Right atrium auricular region (tissue), 2 donors: Measurements from ENCODE around the gene ESAM. TPM values are rescaled to one million over a fixed set of nuclear protein-coding genes. Genes with fewer than 3 reads are reported as not detected.
A peak's percentile ranks its signal among the peaks of the same experiment; 100 is the strongest.

ENCODE experiments used
- DNase-seq: peaks from one replicate; pipeline ENCODE4 v3.0.0-alpha.2; 2019; ENCODE audit warnings: low spot score
- H3K27ac ChIP-seq, 2 donors: fragments of 200-600 bp; sonication (generic); 1 replicate in 1 of 2; 2 replicates in 1 of 2; pipeline ENCODE4 v1.5.1; 2016 to 2019
- H3K27me3 ChIP-seq, 2 donors: fragments of 200-600 bp; sonication (generic); one replicate each; pipeline versions ENCODE4 v1.5.1 to v1.6.0; 2017 to 2019
- H3K36me3 ChIP-seq: fragments of 200-600 bp; sonication (generic); one replicate; pipeline ENCODE4 v1.5.1; 2016
- H3K4me1 ChIP-seq, 2 donors: fragments of 200-600 bp; sonication (generic); one replicate each; pipeline versions ENCODE4 v1.5.1 to v1.6.0; 2017 to 2019
- H3K4me3 ChIP-seq, 2 donors: fragments of 200-600 bp; sonication (generic); 1 replicate in 1 of 2; 2 replicates in 1 of 2; pipeline ENCODE4 v1.5.1; 2017 to 2019; ENCODE audit warnings: mild to moderate bottlenecking in 1 of 2, moderate library complexity in 1 of 2
- H3K9me3 ChIP-seq, 2 donors: fragments of 200-600 bp; sonication (generic); one replicate each; pipeline ENCODE4 v1.5.1; 2019
- total RNA-seq, 2 donors: library from RNA; depleted of rRNA; stranded (reverse); fragments of >200 nt; gene quantifications; one replicate each; pipeline ENCODE4 v1.1.0, GENCODE V29; 2016
- TF ChIP-seq, protein P1 (sequence below), 2 donors: fragments of 200-600 bp; sonication (generic); IDR thresholded peaks; one replicate each; pipeline ENCODE4 v1.5.1; 2019; ENCODE audit warnings: antibody characterized with exemption in 2 of 2

ESAM gene
- total RNA-seq, 2 donors from 2014 or later = 60.6 to 64.6 TPM

DNA sequence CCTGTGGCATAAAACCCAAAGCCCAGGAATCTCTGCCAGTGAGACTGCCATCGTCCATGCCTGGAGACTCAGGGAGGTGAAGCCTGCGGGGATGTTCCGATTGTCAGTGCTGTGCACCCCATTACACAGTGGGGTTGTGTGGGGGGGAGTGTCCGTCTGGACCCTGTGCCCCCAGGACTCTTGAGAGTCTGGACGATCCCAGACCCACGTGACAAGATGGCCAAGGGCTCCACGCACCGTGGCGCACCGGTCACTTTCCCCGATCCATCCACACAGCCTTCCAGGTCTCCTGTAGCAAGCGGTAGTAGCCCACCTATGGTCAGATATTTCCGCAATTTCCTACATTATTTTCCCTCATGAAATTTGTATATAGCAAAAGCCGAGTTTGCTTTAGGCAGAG, 43.3 kb downstream of the ESAM start:
- TF ChIP-seq, protein P1, sequence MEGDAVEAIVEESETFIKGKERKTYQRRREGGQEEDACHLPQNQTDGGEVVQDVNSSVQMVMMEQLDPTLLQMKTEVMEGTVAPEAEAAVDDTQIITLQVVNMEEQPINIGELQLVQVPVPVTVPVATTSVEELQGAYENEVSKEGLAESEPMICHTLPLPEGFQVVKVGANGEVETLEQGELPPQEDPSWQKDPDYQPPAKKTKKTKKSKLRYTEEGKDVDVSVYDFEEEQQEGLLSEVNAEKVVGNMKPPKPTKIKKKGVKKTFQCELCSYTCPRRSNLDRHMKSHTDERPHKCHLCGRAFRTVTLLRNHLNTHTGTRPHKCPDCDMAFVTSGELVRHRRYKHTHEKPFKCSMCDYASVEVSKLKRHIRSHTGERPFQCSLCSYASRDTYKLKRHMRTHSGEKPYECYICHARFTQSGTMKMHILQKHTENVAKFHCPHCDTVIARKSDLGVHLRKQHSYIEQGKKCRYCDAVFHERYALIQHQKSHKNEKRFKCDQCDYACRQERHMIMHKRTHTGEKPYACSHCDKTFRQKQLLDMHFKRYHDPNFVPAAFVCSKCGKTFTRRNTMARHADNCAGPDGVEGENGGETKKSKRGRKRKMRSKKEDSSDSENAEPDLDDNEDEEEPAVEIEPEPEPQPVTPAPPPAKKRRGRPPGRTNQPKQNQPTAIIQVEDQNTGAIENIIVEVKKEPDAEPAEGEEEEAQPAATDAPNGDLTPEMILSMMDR (IDR thresholded peaks at IDR 0.05) = no peak
- no peak for DNase-seq
- Histone ChIP-seq H3K27ac (no peak overlapping the region), H3K9me3 (no peaks in the 10 kb centered on the region), H3K27me3 (peaks cover 6 to 7% of the 10 kb centered on the region in 2 donors), H3K36me3 (no peaks in the 10 kb centered on the region), H3K4me3 (no peak overlapping the region), H3K4me1 (peaks cover 0 to 19% of the 10 kb centered on the region in 2 donors)

- Histone ChIP-seq H3K36me3 (no peaks in the 10 kb centered on the region), H3K4me3 (peak overlapping the region; percentile 25 to 49), H3K27ac (peak overlapping the region; percentile 1 to 44), H3K9me3 (no peaks in the 10 kb centered on the region), H3K27me3 (peaks cover 6 to 7% of the 10 kb centered on the region in 2 donors), H3K4me1 (peaks cover 0 to 19% of the 10 kb centered on the region in 2 donors)
- no peak for DNase-seq
- TF ChIP-seq, protein P1 (IDR thresholded peaks at IDR 0.05) = no peak
These were observed 44.1 kb downstream of the ESAM start for GRCh38 chr11:124717786-124718651.

GRCh38 chr11:124717421-124717785, 44.7 kb downstream of the ESAM start:
- H3K4me3 ChIP-seq = peak overlapping the region in 1 of 2 donors; percentile 49
- H3K36me3 ChIP-seq = no peaks in the 10 kb centered on the region
- no peak for DNase-seq
- H3K27ac ChIP-seq = peak overlapping the region; percentile 1 to 44
- TF ChIP-seq, protein P1 (IDR thresholded peaks at IDR 0.05) = no peak
- no peaks in the 10 kb centered on the region for H3K9me3 ChIP-seq
- peaks cover 0 to 19% of the 10 kb centered on the region in 2 donors for H3K4me1 ChIP-seq
- peaks cover 6 to 7% of the 10 kb centered on the region in 2 donors for H3K27me3 ChIP-seq

- Histone ChIP-seq H3K36me3 (no peaks in the 10 kb centered on the region), H3K9me3 (no peaks in the 10 kb centered on the region), H3K27ac (no peak overlapping the region), H3K27me3 (peaks cover 6 to 7% of the 10 kb centered on the region in 2 donors), H3K4me3 (no peak overlapping the region), H3K4me1 (peaks cover 0 to 19% of the 10 kb centered on the region in 2 donors)
- DNase-seq = no peak
- TF ChIP-seq, protein P1 (IDR thresholded peaks at IDR 0.05) = no peak
These were observed 45.5 kb downstream of the ESAM start for GRCh38 chr11:124716591-124716990.

DNA sequence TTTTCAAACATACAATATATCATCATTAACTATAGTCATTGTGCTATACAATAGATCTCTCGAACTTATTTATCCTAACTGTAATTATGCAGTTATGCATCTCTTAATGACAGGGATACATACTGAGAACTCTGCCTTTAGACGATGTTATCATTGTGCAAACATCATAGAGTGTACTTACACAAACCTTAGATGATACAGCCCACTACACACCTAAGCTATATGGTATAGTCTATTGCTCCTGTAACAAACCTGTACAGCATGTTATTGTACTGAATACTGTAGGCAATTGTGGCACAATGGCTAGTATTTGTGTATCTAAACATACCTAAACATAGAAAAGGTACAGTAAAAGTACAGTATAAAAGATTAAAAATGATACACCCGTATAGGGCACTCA, 49.7 kb downstream of the ESAM start:
- TF ChIP-seq, protein P1 (IDR thresholded peaks at IDR 0.05) = no peak
- H3K4me1 ChIP-seq = peaks cover 0 to 5% of the 10 kb centered on the region in 2 donors
- peaks cover 0 to 8% of the 10 kb centered on the region in 2 donors for H3K9me3 ChIP-seq
- H3K27ac ChIP-seq = no peak overlapping the region
- DNase-seq = no peak
- no peaks in the 10 kb centered on the region for H3K36me3 ChIP-seq
- no peak overlapping the region for H3K4me3 ChIP-seq
- no peaks in the 10 kb centered on the region for H3K27me3 ChIP-seq
